ENCODE data around the gene SIPA1L3.

The SIPA1L3 gene

GRCh38 chr19:38172001-38172400 is 265.0 kb downstream of the SIPA1L3 start:
- DNase-seq: no peak
- no peaks in the 10 kb centered on the region for H3K9me3 ChIP-seq (ENCODE audit: control insufficient read depth, low read length)
- H3K36me3 ChIP-seq (ENCODE audit: control insufficient read depth, insufficient read depth, low read length): no peaks in the 10 kb centered on the region
- no peak overlapping the region for H3K4me3 ChIP-seq (ENCODE audit: insufficient read depth, low read depth, low read length, poor library complexity, severe bottlenecking)
- H3K27ac ChIP-seq (ENCODE audit: insufficient read depth, low read length, poor library complexity, severe bottlenecking): no peak overlapping the region
- H3K27me3 ChIP-seq (replicated peaks; ENCODE audit: control insufficient read depth, insufficient read depth, low read length, poor library complexity, severe bottlenecking): no peaks in the 10 kb centered on the region
- H3K4me1 ChIP-seq (ENCODE audit: control insufficient read depth, insufficient read depth, low read length, poor library complexity, severe bottlenecking): no peaks in the 10 kb centered on the region

- Histone ChIP-seq H3K9me3 (ENCODE audit: control insufficient read depth, low read length) (no peaks in the 10 kb centered on the region), H3K27me3 (replicated peaks; ENCODE audit: control insufficient read depth, insufficient read depth, low read length, poor library complexity, severe bottlenecking) (no peaks in the 10 kb centered on the region), H3K27ac (ENCODE audit: insufficient read depth, low read length, poor library complexity, severe bottlenecking) (no peak overlapping the region), H3K4me3 (ENCODE audit: insufficient read depth, low read depth, low read length, poor library complexity, severe bottlenecking) (no peak overlapping the region), H3K36me3 (ENCODE audit: control insufficient read depth, insufficient read depth, low read length) (no peaks in the 10 kb centered on the region), H3K4me1 (ENCODE audit: control insufficient read depth, insufficient read depth, low read length, poor library complexity, severe bottlenecking) (no peaks in the 10 kb centered on the region)
- DNase-seq: no peak
Observed at GRCh38 chr19:38173291-38174041, 266.5 kb downstream of the SIPA1L3 start.

- Histone ChIP-seq H3K9me3 (ENCODE audit: control insufficient read depth, low read length) (no peaks in the 10 kb centered on the region), H3K4me1 (ENCODE audit: control insufficient read depth, insufficient read depth, low read length, poor library complexity, severe bottlenecking) (no peaks in the 10 kb centered on the region), H3K27me3 (replicated peaks; ENCODE audit: control insufficient read depth, insufficient read depth, low read length, poor library complexity, severe bottlenecking) (no peaks in the 10 kb centered on the region), H3K27ac (ENCODE audit: insufficient read depth, low read length, poor library complexity, severe bottlenecking) (no peak overlapping the region), H3K4me3 (ENCODE audit: insufficient read depth, low read depth, low read length, poor library complexity, severe bottlenecking) (no peak overlapping the region), H3K36me3 (ENCODE audit: control insufficient read depth, insufficient read depth, low read length) (no peaks in the 10 kb centered on the region)
- no peak for DNase-seq
Observed at GRCh38 chr19:38175422-38175821, 268.4 kb downstream of the SIPA1L3 start.

GRCh38 chr19:38180071-38180470 is 273.1 kb downstream of the SIPA1L3 start:
- H3K4me1 ChIP-seq (ENCODE audit: control insufficient read depth, insufficient read depth, low read length, poor library complexity, severe bottlenecking): no peaks in the 10 kb centered on the region
- H3K27ac ChIP-seq (ENCODE audit: insufficient read depth, low read length, poor library complexity, severe bottlenecking): no peak overlapping the region
- peaks cover 6% of the 10 kb centered on the region for H3K36me3 ChIP-seq (ENCODE audit: control insufficient read depth, insufficient read depth, low read length)
- H3K27me3 ChIP-seq (replicated peaks; ENCODE audit: control insufficient read depth, insufficient read depth, low read length, poor library complexity, severe bottlenecking): no peaks in the 10 kb centered on the region
- H3K9me3 ChIP-seq (ENCODE audit: control insufficient read depth, low read length): peaks cover 4% of the 10 kb centered on the region
- no peak overlapping the region for H3K4me3 ChIP-seq (ENCODE audit: insufficient read depth, low read depth, low read length, poor library complexity, severe bottlenecking)
- no peak for DNase-seq

GRCh38 chr19:38182536-38183210 is 275.7 kb downstream of the SIPA1L3 start:
- peaks cover 4% of the 10 kb centered on the region for H3K9me3 ChIP-seq (ENCODE audit: control insufficient read depth, low read length)
- H3K36me3 ChIP-seq (ENCODE audit: control insufficient read depth, insufficient read depth, low read length): peaks cover 6% of the 10 kb centered on the region
- H3K27me3 ChIP-seq (replicated peaks; ENCODE audit: control insufficient read depth, insufficient read depth, low read length, poor library complexity, severe bottlenecking): no peaks in the 10 kb centered on the region
- no peak overlapping the region for H3K27ac ChIP-seq (ENCODE audit: insufficient read depth, low read length, poor library complexity, severe bottlenecking)
- H3K4me3 ChIP-seq (ENCODE audit: insufficient read depth, low read depth, low read length, poor library complexity, severe bottlenecking): no peak overlapping the region
- DNase-seq: no peak
- no peaks in the 10 kb centered on the region for H3K4me1 ChIP-seq (ENCODE audit: control insufficient read depth, insufficient read depth, low read length, poor library complexity, severe bottlenecking)

GRCh38 chr19:38183251-38183897 is 276.4 kb downstream of the SIPA1L3 start:
- no peak for DNase-seq
- H3K27ac ChIP-seq (ENCODE audit: insufficient read depth, low read length, poor library complexity, severe bottlenecking): no peak overlapping the region
- H3K36me3 ChIP-seq (ENCODE audit: control insufficient read depth, insufficient read depth, low read length): peaks cover 6% of the 10 kb centered on the region
- H3K4me3 ChIP-seq (ENCODE audit: insufficient read depth, low read depth, low read length, poor library complexity, severe bottlenecking): no peak overlapping the region
- no peaks in the 10 kb centered on the region for H3K4me1 ChIP-seq (ENCODE audit: control insufficient read depth, insufficient read depth, low read length, poor library complexity, severe bottlenecking)
- no peaks in the 10 kb centered on the region for H3K27me3 ChIP-seq (replicated peaks; ENCODE audit: control insufficient read depth, insufficient read depth, low read length, poor library complexity, severe bottlenecking)
- peaks cover 4% of the 10 kb centered on the region for H3K9me3 ChIP-seq (ENCODE audit: control insufficient read depth, low read length)

GRCh38 chr19:38184815-38185214 is 277.8 kb downstream of the SIPA1L3 start:
- DNase-seq: no peak
- peaks cover 6% of the 10 kb centered on the region for H3K36me3 ChIP-seq (ENCODE audit: control insufficient read depth, insufficient read depth, low read length)
- no peaks in the 10 kb centered on the region for H3K27me3 ChIP-seq (replicated peaks; ENCODE audit: control insufficient read depth, insufficient read depth, low read length, poor library complexity, severe bottlenecking)
- H3K9me3 ChIP-seq (ENCODE audit: control insufficient read depth, low read length): peaks cover 4% of the 10 kb centered on the region
- no peak overlapping the region for H3K4me3 ChIP-seq (ENCODE audit: insufficient read depth, low read depth, low read length, poor library complexity, severe bottlenecking)
- H3K4me1 ChIP-seq (ENCODE audit: control insufficient read depth, insufficient read depth, low read length, poor library complexity, severe bottlenecking): no peaks in the 10 kb centered on the region
- no peak overlapping the region for H3K27ac ChIP-seq (ENCODE audit: insufficient read depth, low read length, poor library complexity, severe bottlenecking)

- H3K4me1 ChIP-seq (ENCODE audit: control insufficient read depth, insufficient read depth, low read length, poor library complexity, severe bottlenecking): no peaks in the 10 kb centered on the region
- H3K36me3 ChIP-seq (ENCODE audit: control insufficient read depth, insufficient read depth, low read length): peaks cover 6% of the 10 kb centered on the region
- no peak overlapping the region for H3K27ac ChIP-seq (ENCODE audit: insufficient read depth, low read length, poor library complexity, severe bottlenecking)
- DNase-seq: no peak
- no peaks in the 10 kb centered on the region for H3K27me3 ChIP-seq (replicated peaks; ENCODE audit: control insufficient read depth, insufficient read depth, low read length, poor library complexity, severe bottlenecking)
- no peak overlapping the region for H3K4me3 ChIP-seq (ENCODE audit: insufficient read depth, low read depth, low read length, poor library complexity, severe bottlenecking)
- H3K9me3 ChIP-seq (ENCODE audit: control insufficient read depth, low read length): peaks cover 4% of the 10 kb centered on the region
Observed at GRCh38 chr19:38185562-38185961, 278.6 kb downstream of the SIPA1L3 start.

GRCh38 chr19:38190061-38190460 is 283.1 kb downstream of the SIPA1L3 start:
- H3K4me3 ChIP-seq (ENCODE audit: insufficient read depth, low read depth, low read length, poor library complexity, severe bottlenecking): no peak overlapping the region
- H3K27ac ChIP-seq (ENCODE audit: insufficient read depth, low read length, poor library complexity, severe bottlenecking): no peak overlapping the region
- H3K27me3 ChIP-seq (replicated peaks; ENCODE audit: control insufficient read depth, insufficient read depth, low read length, poor library complexity, severe bottlenecking): no peaks in the 10 kb centered on the region
- no peaks in the 10 kb centered on the region for H3K4me1 ChIP-seq (ENCODE audit: control insufficient read depth, insufficient read depth, low read length, poor library complexity, severe bottlenecking)
- H3K9me3 ChIP-seq (ENCODE audit: control insufficient read depth, low read length): no peaks in the 10 kb centered on the region
- H3K36me3 ChIP-seq (ENCODE audit: control insufficient read depth, insufficient read depth, low read length): no peaks in the 10 kb centered on the region
- no peak for DNase-seq

GRCh38 chr19:38190793-38191192 is 283.8 kb downstream of the SIPA1L3 start:
- no peak for DNase-seq
- Histone ChIP-seq H3K27ac (ENCODE audit: insufficient read depth, low read length, poor library complexity, severe bottlenecking) (no peak overlapping the region), H3K9me3 (ENCODE audit: control insufficient read depth, low read length) (no peaks in the 10 kb centered on the region), H3K27me3 (replicated peaks; ENCODE audit: control insufficient read depth, insufficient read depth, low read length, poor library complexity, severe bottlenecking) (no peaks in the 10 kb centered on the region), H3K36me3 (ENCODE audit: control insufficient read depth, insufficient read depth, low read length) (no peaks in the 10 kb centered on the region), H3K4me3 (ENCODE audit: insufficient read depth, low read depth, low read length, poor library complexity, severe bottlenecking) (no peak overlapping the region), H3K4me1 (ENCODE audit: control insufficient read depth, insufficient read depth, low read length, poor library complexity, severe bottlenecking) (no peaks in the 10 kb centered on the region)
